ENCODE results near the gene NUPR2. TPM values are rescaled to one million over a fixed set of nuclear protein-coding genes. Genes with fewer than 3 reads are reported as not detected.
"Not testable (repeated sequence)": the region's sequence is repeated elsewhere in the genome, so short reads cannot be mapped to it uniquely, and the experiment has no call there.

The NUPR2 gene, protein sequence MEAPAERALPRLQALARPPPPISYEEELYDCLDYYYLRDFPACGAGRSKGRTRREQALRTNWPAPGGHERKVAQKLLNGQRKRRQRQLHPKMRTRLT
- not detected for polyA plus RNA-seq (2012; ENCODE audit: low read depth, missing spikeins)

DNA sequence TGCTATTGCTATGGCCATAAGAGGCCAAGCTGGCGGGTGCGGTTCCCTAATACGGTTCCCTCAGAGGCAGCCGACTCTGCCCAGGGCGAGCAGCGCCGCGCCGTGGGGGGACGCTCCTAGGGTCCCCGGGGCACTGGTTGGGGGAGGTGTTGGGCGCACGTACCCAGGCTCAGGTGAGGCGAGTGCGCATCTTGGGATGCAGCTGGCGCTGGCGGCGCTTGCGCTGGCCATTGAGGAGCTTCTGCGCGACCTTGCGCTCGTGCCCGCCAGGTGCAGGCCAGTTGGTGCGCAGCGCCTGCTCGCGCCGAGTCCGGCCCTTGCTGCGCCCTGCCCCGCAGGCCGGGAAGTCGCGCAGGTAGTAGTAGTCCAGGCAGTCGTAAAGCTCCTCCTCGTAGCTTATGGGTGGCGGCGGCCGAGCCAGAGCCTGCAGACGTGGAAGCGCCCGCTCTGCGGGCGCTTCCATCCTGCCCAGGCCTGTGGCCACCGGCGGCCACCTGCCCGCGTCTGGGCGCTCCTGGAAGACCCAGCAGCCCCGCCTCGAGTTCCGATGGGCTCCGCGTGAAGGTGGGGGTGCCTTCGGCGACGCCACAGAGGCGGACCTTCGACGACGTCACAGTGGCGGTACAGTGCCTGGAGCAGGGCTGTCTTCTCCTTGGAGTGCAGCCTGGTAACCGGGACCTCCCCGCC lies at the start of gene NUPR2:
Gene NUPR2 (minus strand): TSS at position 566 of the 687 bp plus-strand sequence. CDS start 103 bp downstream, at position 463.
- DNase-seq (ENCODE audit: insufficient read length, low spot score): no peak
- TF ChIP-seq PAX5 (IDR thresholded peaks at IDR 0.05; ENCODE audit: insufficient read depth, low read length, severe bottlenecking) (no peak), POLR2A (IDR thresholded peaks at IDR 0.05; ENCODE audit: low read depth, low read length) (no peak), SPI1 (IDR thresholded peaks at IDR 0.05; ENCODE audit: low read depth, low read length) (no peak), POU2F2 (IDR thresholded peaks at IDR 0.05; ENCODE audit: low read depth, low read length) (no peak), TAF1 (IDR thresholded peaks at IDR 0.05; ENCODE audit: low read depth, low read length) (no peak), POLR2AphosphoS5 (IDR thresholded peaks at IDR 0.05; ENCODE audit: low read depth, low read length) (no peak)
- no peak for FAIRE-seq

GRCh38 chr7:56157238-56157790 lies 41.1 kb upstream of the NUPR2 start:
- TF ChIP-seq TAF1 (IDR thresholded peaks at IDR 0.05; ENCODE audit: low read depth, low read length) (no peak), POU2F2 (IDR thresholded peaks at IDR 0.05; ENCODE audit: low read depth, low read length) (no peak), PAX5 (IDR thresholded peaks at IDR 0.05; ENCODE audit: insufficient read depth, low read length, severe bottlenecking) (no peak), POLR2AphosphoS5 (IDR thresholded peaks at IDR 0.05; ENCODE audit: low read depth, low read length) (no peak), SPI1 (IDR thresholded peaks at IDR 0.05; ENCODE audit: low read depth, low read length) (no peak), POLR2A (IDR thresholded peaks at IDR 0.05; ENCODE audit: low read depth, low read length) (no peak)
- no peak for FAIRE-seq
- DNase-seq (ENCODE audit: insufficient read length, low spot score): no peak

DNA sequence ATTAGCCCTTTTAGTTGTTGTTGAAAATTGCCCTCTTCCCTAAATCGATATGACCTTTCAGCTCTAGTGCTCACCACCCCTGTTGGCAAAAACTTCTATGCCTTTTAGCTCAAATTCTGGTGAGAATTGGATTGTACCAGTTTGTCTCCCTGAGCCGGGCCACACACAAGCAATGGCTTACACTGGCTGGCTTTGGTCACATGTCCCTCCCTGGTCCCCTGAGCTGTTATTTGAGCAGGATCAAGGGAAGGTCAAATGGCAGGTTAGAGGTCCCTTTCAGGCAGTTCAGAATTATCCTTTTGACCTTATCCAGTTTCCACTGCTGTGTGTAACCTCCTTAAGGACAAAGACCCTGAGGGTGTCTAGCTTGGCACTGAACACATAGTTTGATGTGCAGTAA lies 14.8 kb upstream of the NUPR2 start:
- not testable (repeated sequence) for DNase-seq (ENCODE audit: insufficient read length, low spot score); FAIRE-seq

- TF ChIP-seq SPI1 (IDR thresholded peaks at IDR 0.05; ENCODE audit: low read depth, low read length) (no peak), POU2F2 (IDR thresholded peaks at IDR 0.05; ENCODE audit: low read depth, low read length) (no peak), TAF1 (IDR thresholded peaks at IDR 0.05; ENCODE audit: low read depth, low read length) (no peak), POLR2AphosphoS5 (IDR thresholded peaks at IDR 0.05; ENCODE audit: low read depth, low read length) (no peak), POLR2A (IDR thresholded peaks at IDR 0.05; ENCODE audit: low read depth, low read length) (no peak), PAX5 (IDR thresholded peaks at IDR 0.05; ENCODE audit: insufficient read depth, low read length, severe bottlenecking) (no peak)
- FAIRE-seq (no peak), DNase-seq (ENCODE audit: insufficient read length, low spot score) (no peak)
Measured at GRCh38 chr7:56127241-56127975, 11.2 kb upstream of the NUPR2 start.

DNA sequence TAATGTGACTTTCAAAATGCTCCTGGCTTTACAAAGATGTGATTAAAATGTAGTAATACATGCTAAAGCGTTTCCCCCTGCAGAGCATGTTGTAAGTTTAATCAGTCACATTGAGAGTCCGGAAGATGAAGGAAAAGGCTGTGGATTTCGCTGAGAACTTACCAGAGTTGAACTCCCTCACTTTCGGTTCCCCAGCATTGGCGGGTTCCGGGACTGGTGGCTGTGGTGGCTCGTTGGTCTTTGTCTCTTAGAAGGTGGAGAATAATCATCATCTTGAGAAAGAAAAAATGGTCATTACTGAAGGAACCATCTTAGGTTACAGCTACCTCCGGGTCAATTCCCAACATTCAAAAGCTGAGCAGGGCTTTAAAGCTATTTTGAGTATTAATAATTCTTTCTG lies 9.6 kb upstream of the NUPR2 start:
- FAIRE-seq (no peak), DNase-seq (ENCODE audit: insufficient read length, low spot score) (no peak)
- TF ChIP-seq SPI1 (IDR thresholded peaks at IDR 0.05; ENCODE audit: low read depth, low read length): no peak
- TF ChIP-seq POLR2AphosphoS5 (IDR thresholded peaks at IDR 0.05; ENCODE audit: low read depth, low read length): no peak
- no peak for TF ChIP-seq POU2F2 (IDR thresholded peaks at IDR 0.05; ENCODE audit: low read depth, low read length)
- TF ChIP-seq PAX5 (IDR thresholded peaks at IDR 0.05; ENCODE audit: insufficient read depth, low read length, severe bottlenecking): no peak
- TF ChIP-seq TAF1 (IDR thresholded peaks at IDR 0.05; ENCODE audit: low read depth, low read length): no peak
- TF ChIP-seq POLR2A (IDR thresholded peaks at IDR 0.05; ENCODE audit: low read depth, low read length): no peak

DNA sequence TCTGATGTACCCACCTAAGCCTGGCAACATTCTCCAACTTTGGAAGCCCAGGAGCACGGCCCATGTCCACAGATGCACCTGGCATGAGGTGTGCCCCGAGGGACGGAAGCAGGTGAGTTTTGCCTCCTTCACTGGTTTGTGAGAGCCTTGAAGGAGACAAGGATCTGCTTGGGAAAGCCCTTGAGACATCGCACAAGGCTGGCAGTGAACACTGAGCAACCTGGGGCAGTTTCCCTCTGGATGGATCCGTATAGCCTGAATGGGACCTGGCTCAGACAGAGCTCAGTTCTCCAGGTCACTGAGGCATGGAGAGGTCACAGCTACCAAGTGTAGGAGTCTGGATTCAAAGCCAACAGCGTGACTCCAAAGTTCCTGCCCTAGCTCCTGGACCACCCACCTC lies 8.8 kb upstream of the NUPR2 start:
- TF ChIP-seq POLR2AphosphoS5 (IDR thresholded peaks at IDR 0.05; ENCODE audit: low read depth, low read length) (no peak), SPI1 (IDR thresholded peaks at IDR 0.05; ENCODE audit: low read depth, low read length) (no peak), PAX5 (IDR thresholded peaks at IDR 0.05; ENCODE audit: insufficient read depth, low read length, severe bottlenecking) (no peak), POLR2A (IDR thresholded peaks at IDR 0.05; ENCODE audit: low read depth, low read length) (no peak), POU2F2 (IDR thresholded peaks at IDR 0.05; ENCODE audit: low read depth, low read length) (no peak), TAF1 (IDR thresholded peaks at IDR 0.05; ENCODE audit: low read depth, low read length) (no peak)
- DNase-seq (ENCODE audit: insufficient read length, low spot score): no peak
- no peak for FAIRE-seq

DNA sequence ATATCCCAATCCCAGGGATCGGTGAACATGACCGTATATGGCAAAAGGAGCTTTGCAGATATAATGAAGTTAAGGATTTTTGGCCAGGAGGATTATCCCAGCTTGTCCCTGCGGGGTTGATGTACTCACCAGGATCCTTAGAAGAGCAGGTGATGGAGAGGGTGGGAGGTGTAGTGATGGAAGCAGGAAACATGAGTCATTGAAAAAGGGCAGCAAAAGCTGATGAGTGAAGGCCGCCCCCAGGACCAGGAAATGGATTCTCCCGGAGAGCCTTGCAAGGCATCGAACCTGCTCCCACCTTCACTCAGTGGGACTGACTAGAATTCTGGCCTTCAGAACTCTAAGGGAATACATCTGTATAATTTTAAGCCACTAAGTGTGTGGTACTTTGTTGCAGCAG lies 5.2 kb upstream of the NUPR2 start:
- TF ChIP-seq POU2F2 (IDR thresholded peaks at IDR 0.05; ENCODE audit: low read depth, low read length): no peak
- TF ChIP-seq POLR2A (IDR thresholded peaks at IDR 0.05; ENCODE audit: low read depth, low read length): no peak
- no peak for TF ChIP-seq POLR2AphosphoS5 (IDR thresholded peaks at IDR 0.05; ENCODE audit: low read depth, low read length)
- TF ChIP-seq PAX5 (IDR thresholded peaks at IDR 0.05; ENCODE audit: insufficient read depth, low read length, severe bottlenecking): no peak
- no peak for TF ChIP-seq SPI1 (IDR thresholded peaks at IDR 0.05; ENCODE audit: low read depth, low read length)
- no peak for TF ChIP-seq TAF1 (IDR thresholded peaks at IDR 0.05; ENCODE audit: low read depth, low read length)
- no peak for FAIRE-seq
- no peak for DNase-seq (ENCODE audit: insufficient read length, low spot score)

DNA sequence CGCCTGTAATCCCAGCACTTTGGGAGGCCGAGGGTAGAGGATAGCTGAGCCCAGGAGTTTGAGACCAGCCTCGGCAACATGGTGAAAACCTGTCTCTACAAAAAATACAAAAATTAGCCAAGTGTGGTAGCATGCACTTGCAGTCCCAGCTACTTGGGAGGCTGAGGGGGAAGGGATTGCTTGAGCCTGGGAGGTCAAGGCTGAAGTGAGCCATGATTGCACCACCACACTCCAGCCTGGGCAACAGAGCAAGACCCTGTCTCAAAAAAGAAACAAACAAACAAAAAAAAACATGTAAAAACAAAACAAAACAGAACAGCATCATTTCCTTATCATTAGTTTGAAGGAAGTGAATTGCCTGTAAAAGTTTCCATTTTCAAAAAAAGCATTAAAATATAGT lies 4.0 kb downstream of the NUPR2 start:
- not testable (repeated sequence) for DNase-seq (ENCODE audit: insufficient read length, low spot score); FAIRE-seq

DNA sequence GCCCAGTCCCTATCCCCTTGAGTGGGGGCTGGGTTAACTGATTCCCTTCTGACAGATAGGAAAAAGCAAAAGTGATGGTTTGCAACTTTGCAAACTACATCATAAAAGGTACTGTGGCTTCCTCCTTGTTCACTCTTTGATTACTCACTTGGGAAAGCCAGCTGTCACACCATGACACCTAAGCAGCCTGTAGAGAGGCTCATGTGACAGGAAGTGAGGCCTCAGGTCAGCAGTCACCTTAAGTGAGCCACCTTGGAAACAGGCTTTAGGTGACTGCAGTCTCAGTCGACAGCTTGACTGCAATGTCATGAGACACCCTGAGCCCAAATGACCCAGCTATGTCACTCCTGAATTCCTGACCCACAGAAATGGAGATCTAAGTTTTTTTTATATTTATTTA lies 5.6 kb downstream of the NUPR2 start:
- no peak for DNase-seq (ENCODE audit: insufficient read length, low spot score)
- no peak for TF ChIP-seq SPI1 (IDR thresholded peaks at IDR 0.05; ENCODE audit: low read depth, low read length)
- TF ChIP-seq PAX5 (IDR thresholded peaks at IDR 0.05; ENCODE audit: insufficient read depth, low read length, severe bottlenecking): no peak
- no peak for TF ChIP-seq POU2F2 (IDR thresholded peaks at IDR 0.05; ENCODE audit: low read depth, low read length)
- no peak for TF ChIP-seq POLR2AphosphoS5 (IDR thresholded peaks at IDR 0.05; ENCODE audit: low read depth, low read length)
- TF ChIP-seq TAF1 (IDR thresholded peaks at IDR 0.05; ENCODE audit: low read depth, low read length): no peak
- TF ChIP-seq POLR2A (IDR thresholded peaks at IDR 0.05; ENCODE audit: low read depth, low read length): no peak
- no peak for FAIRE-seq

- no peak for FAIRE-seq
- no peak for DNase-seq (ENCODE audit: insufficient read length, low spot score)
Measured at GRCh38 chr7:56107954-56108258, 8.3 kb downstream of the NUPR2 start.

More at GRCh38 chr7:56107954-56108258, 8.3 kb downstream of the NUPR2 start:
- no peak for TF ChIP-seq POLR2AphosphoS5 (IDR thresholded peaks at IDR 0.05; ENCODE audit: low read depth, low read length)
- no peak for TF ChIP-seq POU2F2 (IDR thresholded peaks at IDR 0.05; ENCODE audit: low read depth, low read length)
- no peak for TF ChIP-seq SPI1 (IDR thresholded peaks at IDR 0.05; ENCODE audit: low read depth, low read length)
- TF ChIP-seq POLR2A (IDR thresholded peaks at IDR 0.05; ENCODE audit: low read depth, low read length): no peak

Measured in GM12891 (cell line).